Right atrium auricular region (tissue), 2 donors: ENCODE data around the gene ATP6V0A4. TPM values are rescaled to one million over a fixed set of nuclear protein-coding genes. Genes with fewer than 3 reads are reported as not detected.

ENCODE experiments used
- DNase-seq: peaks from one replicate; pipeline ENCODE4 v3.0.0-alpha.2; 2019; ENCODE audit warnings: low spot score
- H3K27ac ChIP-seq, 2 donors: fragments of 200-600 bp; sonication (generic); 1 replicate in 1 of 2; 2 replicates in 1 of 2; pipeline ENCODE4 v1.5.1; 2016 to 2019
- H3K27me3 ChIP-seq, 2 donors: fragments of 200-600 bp; sonication (generic); one replicate each; pipeline versions ENCODE4 v1.5.1 to v1.6.0; 2017 to 2019
- H3K36me3 ChIP-seq: fragments of 200-600 bp; sonication (generic); one replicate; pipeline ENCODE4 v1.5.1; 2016
- H3K4me1 ChIP-seq, 2 donors: fragments of 200-600 bp; sonication (generic); one replicate each; pipeline versions ENCODE4 v1.5.1 to v1.6.0; 2017 to 2019
- H3K4me3 ChIP-seq, 2 donors: fragments of 200-600 bp; sonication (generic); 1 replicate in 1 of 2; 2 replicates in 1 of 2; pipeline ENCODE4 v1.5.1; 2017 to 2019; ENCODE audit warnings: mild to moderate bottlenecking in 1 of 2, moderate library complexity in 1 of 2
- H3K9me3 ChIP-seq, 2 donors: fragments of 200-600 bp; sonication (generic); one replicate each; pipeline ENCODE4 v1.5.1; 2019
- CTCF ChIP-seq, 2 donors: fragments of 200-600 bp; sonication (generic); IDR thresholded peaks; one replicate each; pipeline ENCODE4 v1.5.1; 2019; ENCODE audit warnings: antibody characterized with exemption in 2 of 2
- total RNA-seq, 2 donors: library from RNA; depleted of rRNA; stranded (reverse); fragments of >200 nt; gene quantifications; one replicate each; pipeline ENCODE4 v1.1.0, GENCODE V29; 2016

ATP6V0A4 gene
- total RNA-seq, 2 donors from 2014 or later, result not detected

- Histone ChIP-seq H3K36me3 (no peaks in the 10 kb centered on the region), H3K27me3 (no peaks in the 10 kb centered on the region), H3K4me1 (no peaks in the 10 kb centered on the region), H3K4me3 (no peak overlapping the region), H3K9me3 (no peaks in the 10 kb centered on the region), H3K27ac (no peak overlapping the region)
- DNase-seq, result no peak
- no peak for TF ChIP-seq CTCF (IDR thresholded peaks at IDR 0.05)
These were observed 130.3 kb downstream of the ATP6V0A4 start for GRCh38 chr7:138667535-138668228.

GRCh38 chr7:138666385-138666784 is 131.6 kb downstream of the ATP6V0A4 start:
- Histone ChIP-seq H3K36me3 (no peaks in the 10 kb centered on the region), H3K4me1 (no peaks in the 10 kb centered on the region), H3K27ac (no peak overlapping the region), H3K9me3 (no peaks in the 10 kb centered on the region), H3K4me3 (no peak overlapping the region), H3K27me3 (no peaks in the 10 kb centered on the region)
- DNase-seq, result no peak
- no peak for TF ChIP-seq CTCF (IDR thresholded peaks at IDR 0.05)

- Histone ChIP-seq H3K4me3 (no peak overlapping the region), H3K36me3 (no peaks in the 10 kb centered on the region), H3K27ac (no peak overlapping the region), H3K9me3 (no peaks in the 10 kb centered on the region), H3K27me3 (no peaks in the 10 kb centered on the region), H3K4me1 (no peaks in the 10 kb centered on the region)
- no peak for DNase-seq
- TF ChIP-seq CTCF (IDR thresholded peaks at IDR 0.05), result no peak
These were observed 132.3 kb downstream of the ATP6V0A4 start for GRCh38 chr7:138665669-138666140.

- H3K27ac ChIP-seq, result no peak overlapping the region
- TF ChIP-seq CTCF (IDR thresholded peaks at IDR 0.05), result no peak
- H3K4me3 ChIP-seq, result no peak overlapping the region
- H3K36me3 ChIP-seq, result no peaks in the 10 kb centered on the region
- H3K27me3 ChIP-seq, result no peaks in the 10 kb centered on the region
- H3K9me3 ChIP-seq, result no peaks in the 10 kb centered on the region
- DNase-seq, result no peak
- no peaks in the 10 kb centered on the region for H3K4me1 ChIP-seq
These were observed 132.7 kb downstream of the ATP6V0A4 start for GRCh38 chr7:138665249-138665648.

GRCh38 chr7:138663725-138664710 is 134.0 kb downstream of the ATP6V0A4 start:
- Histone ChIP-seq H3K4me3 (peak overlapping the region; percentile 6 to 43), H3K9me3 (no peaks in the 10 kb centered on the region), H3K4me1 (no peaks in the 10 kb centered on the region), H3K36me3 (no peaks in the 10 kb centered on the region), H3K27me3 (no peaks in the 10 kb centered on the region), H3K27ac (no peak overlapping the region)
- TF ChIP-seq CTCF (IDR thresholded peaks at IDR 0.05), result no peak
- no peak for DNase-seq
